Stimulated activated CD8-positive, alpha-beta memory T cell treated with anti-CD3 and anti-CD28 coated beads, Interleukin-2, amount 100 ng/mL, for 1 hour (primary cell): ENCODE measurements around the gene SLC4A1.
A peak's percentile ranks its signal among the peaks of the same experiment; 100 is the strongest.

ENCODE experiments used
- DNase-seq, 2 donors: peaks; one replicate each; pipeline ENCODE4 v3.0.0-alpha.2; 2020; ENCODE audit warnings: low read depth in 2 of 2

SLC4A1 gene

GRCh38 chr17:44220213-44221083, 47.5 kb downstream of the SLC4A1 start:
- DNase-seq = peak in 1 of 2 donors; percentile 24

GRCh38 chr17:44219616-44220212, 48.2 kb downstream of the SLC4A1 start, which contains the start of gene UBTF:
TSS of gene UBTF (minus strand) at chr17:44219675. CDS start at chr17:44218229, 1,446 bp downstream.
- peak; percentile 52 to 55 for DNase-seq

- peak in 1 of 2 donors; percentile 52 for DNase-seq
Observed at GRCh38 chr17:44219108-44219615, 48.8 kb downstream of the SLC4A1 start.

GRCh38 chr17:44218344-44219107, 49.4 kb downstream of the SLC4A1 start:
- peak; percentile 75 to 82 for DNase-seq

- no peak for DNase-seq
Observed at GRCh38 chr17:44217738-44218343, 50.1 kb downstream of the SLC4A1 start.

GRCh38 chr17:44216694-44217093, 51.2 kb downstream of the SLC4A1 start:
- no peak for DNase-seq

GRCh38 chr17:44216173-44216572, 51.8 kb downstream of the SLC4A1 start:
- no peak for DNase-seq

- no peak for DNase-seq
Observed at GRCh38 chr17:44214896-44215295, 53.0 kb downstream of the SLC4A1 start.

- no peak for DNase-seq
Observed at GRCh38 chr17:44214230-44214494, 53.8 kb downstream of the SLC4A1 start.

- no peak for DNase-seq
Observed at GRCh38 chr17:44213403-44214229, 54.3 kb downstream of the SLC4A1 start.

- DNase-seq = no peak
Observed at GRCh38 chr17:44212507-44213402, 55.2 kb downstream of the SLC4A1 start.

GRCh38 chr17:44211281-44212265, 56.4 kb downstream of the SLC4A1 start:
- DNase-seq = no peak

GRCh38 chr17:44210342-44211192, 57.4 kb downstream of the SLC4A1 start:
- peak; percentile 81 to 87 for DNase-seq

GRCh38 chr17:44209786-44210341, 58.1 kb downstream of the SLC4A1 start:
- DNase-seq = no peak

- DNase-seq = no peak
Observed at GRCh38 chr17:44207743-44208142, 60.2 kb downstream of the SLC4A1 start.

GRCh38 chr17:44207319-44207718, 60.6 kb downstream of the SLC4A1 start:
- no peak for DNase-seq

GRCh38 chr17:44206825-44207155, 61.1 kb downstream of the SLC4A1 start:
- DNase-seq = no peak
